CD4-positive, alpha-beta T cell treated with Interleukin-21 for 1 hour (primary cell): ENCODE results near the gene NRGN.

Source experiments
- DNase-seq: peaks from one replicate; pipeline ENCODE4 v3.0.0-alpha.2; 2020

Gene NRGN

DNA sequence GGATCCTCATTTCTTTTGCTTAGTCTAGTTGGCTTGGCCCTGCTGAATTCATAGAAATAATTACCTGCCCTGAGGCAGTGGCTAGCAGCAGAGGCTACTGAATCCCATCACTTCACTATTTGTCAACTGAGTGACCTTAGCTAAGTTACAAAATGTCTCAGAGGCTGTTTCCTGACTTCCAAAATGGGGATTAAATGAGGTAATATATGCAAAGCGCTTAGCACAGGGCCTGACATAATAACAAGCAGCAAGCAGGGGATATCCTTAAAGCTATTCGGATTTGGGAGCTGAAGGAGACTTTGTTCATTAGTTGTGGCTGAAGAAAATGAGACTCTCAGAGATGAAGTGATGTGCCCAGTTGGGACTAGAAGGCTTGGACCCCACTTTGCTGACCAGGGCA lies 2.8 kb downstream of the NRGN start:
- no peak for DNase-seq

DNA sequence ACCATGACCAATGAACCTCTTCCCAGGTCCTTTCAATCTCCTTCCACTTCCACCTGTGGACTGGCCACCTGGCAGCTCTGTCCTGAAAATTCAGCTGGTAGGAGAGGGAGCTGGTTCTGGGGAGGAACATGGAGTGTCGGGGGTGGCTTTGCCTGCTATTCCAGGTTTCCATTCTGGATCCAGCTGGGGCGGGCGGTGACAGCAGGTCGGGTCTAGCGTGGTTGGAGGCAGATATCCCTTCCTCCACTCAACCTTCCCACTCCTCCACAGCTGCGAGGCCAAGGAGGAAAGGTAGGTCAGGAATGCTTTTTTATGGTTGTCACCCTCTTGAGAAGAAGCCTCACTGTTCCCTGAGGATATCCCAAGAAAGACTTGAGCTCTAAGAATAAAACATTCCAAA lies 3.3 kb downstream of the NRGN start:
- no peak for DNase-seq

DNA sequence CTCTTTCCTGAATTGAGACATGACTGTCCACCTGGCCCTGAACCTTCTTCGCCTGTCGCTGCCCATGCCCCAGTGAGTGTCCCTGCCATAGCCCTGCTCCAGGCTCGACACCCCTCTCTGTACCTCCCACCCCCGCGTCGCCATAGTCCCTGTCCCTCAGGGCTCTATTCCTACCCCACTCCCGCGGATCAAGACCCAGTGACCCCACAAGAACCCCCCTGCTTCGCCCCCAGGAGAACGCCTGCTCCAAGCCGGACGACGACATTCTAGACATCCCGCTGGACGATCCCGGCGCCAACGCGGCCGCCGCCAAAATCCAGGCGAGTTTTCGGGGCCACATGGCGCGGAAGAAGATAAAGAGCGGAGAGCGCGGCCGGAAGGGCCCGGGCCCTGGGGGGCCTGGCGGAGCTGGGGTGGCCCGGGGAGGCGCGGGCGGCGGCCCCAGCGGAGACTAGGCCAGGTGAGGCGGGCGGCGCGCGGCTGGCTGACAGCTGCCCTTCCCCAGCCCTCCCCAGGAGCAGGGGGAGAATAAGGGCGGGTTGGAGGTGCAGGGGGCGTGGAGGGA lies 5.6 kb downstream of the NRGN start:
- DNase-seq: no peak

DNA sequence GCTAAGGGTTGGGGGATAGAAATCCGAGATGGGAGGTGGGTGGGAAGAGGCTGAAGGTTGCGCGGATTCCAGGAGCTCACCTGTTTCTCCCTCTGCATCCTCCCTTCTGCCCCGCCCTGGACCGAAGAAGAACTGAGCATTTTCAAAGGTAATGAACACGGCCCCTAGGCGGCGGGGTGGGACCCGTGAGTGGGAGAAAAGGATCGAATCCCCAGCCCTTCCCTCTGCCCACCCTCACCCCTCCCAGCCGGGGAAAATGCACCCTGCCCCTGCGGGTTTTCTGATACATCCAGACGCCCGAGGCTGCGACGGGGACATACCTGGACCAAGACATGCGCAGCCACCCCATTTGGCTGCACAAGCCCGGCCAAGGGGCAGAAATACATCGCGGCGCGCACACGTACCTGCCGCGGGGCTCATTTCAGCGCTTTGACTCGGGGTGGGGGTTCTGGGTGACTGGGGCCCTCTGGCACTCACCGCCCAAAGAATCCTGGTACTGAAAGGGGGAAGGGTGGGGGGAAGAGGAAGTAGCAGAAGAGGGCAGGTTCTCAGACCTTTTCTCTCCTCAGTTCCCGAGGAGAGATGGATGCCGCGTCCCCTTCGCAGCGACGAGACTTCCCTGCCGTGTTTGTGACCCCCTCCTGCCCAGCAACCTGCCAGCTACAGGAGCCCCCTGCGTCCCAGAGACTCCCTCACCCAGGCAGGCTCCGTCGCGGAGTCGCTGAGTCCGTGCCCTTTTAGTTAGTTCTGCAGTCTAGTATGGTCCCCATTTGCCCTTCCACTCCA lies 6.3 kb downstream of the NRGN start:
- peak; percentile 37 for DNase-seq

DNA sequence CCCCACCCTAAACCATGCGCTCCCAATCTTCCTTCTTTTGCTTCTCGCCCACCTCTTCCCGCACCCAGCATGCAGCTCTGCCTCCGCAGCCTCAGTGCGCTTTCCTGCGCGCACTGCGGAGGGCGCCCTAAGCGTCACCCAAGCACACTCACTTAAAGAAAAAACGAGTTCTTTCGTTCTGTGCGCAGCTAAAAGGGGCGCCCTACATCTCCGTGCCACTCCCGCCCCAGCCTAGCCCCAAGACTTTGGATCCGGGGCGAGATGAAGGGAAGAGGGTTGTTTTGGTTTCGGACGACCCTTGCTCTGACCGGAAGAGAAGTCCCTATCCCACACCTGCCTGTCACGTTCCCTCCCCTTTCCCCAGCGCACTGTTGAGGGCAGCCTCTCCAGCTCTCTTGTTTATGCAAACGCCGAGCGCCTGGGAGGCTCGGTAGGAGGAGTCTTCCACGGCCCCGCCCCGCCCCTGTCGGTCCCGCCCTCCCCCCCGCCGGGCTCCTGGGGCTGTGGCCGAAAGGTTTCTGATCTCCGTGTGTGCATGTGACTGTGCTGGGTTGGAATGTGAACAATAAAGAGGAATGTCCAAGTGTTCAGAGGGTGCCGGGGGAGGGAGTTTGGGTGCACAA lies 7.0 kb downstream of the NRGN start:
- peak; percentile 84 for DNase-seq

DNA sequence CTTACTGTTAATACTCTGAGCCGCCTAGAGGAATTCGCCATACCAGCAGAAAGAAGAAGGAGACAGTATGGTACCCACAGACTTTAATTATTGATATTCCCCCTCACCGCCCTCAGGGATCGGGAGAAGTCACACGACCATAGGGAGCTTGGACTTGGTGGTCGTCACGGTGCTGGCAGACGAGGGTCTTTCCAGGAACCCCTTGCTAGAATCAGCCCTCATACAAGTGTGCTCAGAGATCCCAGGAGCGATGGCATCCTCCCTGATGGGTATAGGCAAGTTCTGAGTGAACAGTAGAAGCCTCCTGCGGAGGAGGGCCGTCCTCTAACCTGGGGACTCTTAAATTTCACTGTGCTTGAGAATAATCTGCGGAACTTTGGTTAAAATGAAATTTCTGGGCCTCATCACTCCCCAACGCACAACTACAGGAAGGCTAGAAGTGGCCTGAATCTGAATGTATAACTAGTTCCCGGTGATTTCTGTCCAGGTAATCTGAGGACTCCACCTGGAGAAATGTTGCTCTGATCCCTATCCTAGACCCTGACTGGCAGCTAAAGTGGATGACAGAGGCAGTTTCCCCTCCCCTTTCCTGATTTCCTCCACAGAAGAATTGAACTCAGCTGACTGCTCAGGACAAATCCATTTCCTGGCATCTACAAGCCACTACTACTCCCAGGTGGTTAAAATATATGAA lies 7.8 kb downstream of the NRGN start:
- no peak for DNase-seq

DNA sequence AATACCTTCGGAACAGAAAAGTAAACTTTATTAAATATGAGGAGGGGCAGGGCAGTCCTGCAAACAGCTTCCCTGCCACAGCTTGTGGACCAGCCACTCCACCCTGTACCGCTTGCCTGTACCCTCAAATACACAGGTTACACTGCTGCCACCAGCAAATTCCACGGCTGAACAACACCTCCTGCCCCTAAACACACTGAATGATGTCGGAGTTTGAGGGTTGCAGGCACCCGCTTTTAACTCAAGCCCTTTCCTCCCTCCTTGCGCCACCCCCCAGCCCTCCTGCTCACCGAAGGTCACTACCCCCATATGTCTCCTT lies 8.3 kb downstream of the NRGN start:
- DNase-seq: no peak

DNA sequence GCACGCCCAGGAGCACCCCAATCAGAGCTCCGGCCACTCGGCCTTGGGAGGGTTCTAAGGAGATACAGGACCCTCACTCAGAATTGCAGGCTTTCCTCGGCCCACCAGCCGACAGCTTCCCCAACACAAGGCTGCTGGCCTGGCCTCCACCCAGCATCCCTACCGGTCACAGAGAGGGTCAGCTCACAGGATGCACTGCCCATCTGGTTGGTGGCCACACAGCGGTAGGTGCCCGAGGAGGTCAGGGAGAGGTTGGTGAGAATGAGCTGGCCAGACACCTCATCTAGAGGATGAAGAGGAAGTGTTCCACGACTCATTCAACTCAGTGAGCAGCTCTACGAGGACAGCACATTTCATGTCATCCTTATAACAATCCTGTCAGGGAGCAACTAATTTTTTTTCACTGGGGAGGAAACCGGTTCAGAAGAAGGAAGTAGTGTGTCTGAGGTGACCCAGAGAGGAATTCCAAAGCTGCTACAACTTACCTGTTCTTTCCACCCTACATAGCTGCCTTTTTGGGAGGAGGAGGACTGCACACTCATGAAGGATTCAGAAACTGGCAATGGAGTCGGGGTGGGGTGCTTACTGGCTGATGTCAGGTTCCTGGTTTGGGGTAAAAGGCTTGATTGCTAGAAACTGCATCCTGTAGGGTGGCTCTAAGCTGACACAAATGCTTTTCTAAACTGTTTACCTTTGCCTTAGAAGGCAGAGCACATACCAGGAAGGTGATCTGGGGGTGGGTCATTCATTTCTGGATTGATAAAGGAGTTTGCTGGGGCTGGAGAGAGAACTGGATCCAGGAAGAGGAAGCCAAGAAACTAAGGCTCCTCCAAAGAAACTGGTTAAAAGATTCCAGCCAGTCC lies 9.0 kb downstream of the NRGN start:
- DNase-seq: no peak

DNA sequence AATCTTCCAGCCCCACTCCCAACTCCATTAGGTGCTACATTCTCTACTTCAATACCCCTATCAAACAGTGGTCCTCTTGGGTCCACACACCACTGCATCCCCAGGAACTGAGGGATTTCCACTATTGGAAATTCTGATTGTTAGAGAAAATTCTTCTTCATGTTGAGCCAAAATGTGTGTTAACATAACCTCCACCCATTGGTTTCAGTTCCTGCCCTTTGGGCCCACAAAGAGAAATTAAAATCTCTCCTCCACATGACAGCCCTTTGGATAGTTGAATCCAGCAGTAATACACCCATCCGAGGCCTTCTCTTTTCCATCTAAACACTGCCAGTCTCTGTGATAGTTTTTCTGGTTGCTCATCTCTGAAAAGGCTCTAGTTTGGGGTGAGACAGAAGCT lies 10.2 kb downstream of the NRGN start:
- DNase-seq: no peak

DNA sequence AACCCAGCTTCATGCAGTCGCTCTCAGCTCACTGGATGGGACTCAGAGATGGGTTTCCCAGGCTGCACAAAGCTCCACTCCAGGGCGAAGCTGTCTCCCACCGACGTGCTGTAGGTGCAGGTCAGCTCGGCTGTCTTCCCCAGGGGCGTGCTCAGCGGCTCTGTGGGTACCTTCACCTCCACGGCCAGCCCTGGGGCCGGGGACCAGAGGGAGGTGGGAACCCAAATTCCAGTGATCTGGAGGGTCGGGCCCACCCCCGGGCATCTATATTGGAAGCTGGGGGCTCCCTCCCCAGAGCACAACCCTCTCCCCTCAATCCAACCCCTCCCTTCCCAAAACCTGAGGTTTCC lies 11.6 kb downstream of the NRGN start:
- no peak for DNase-seq

DNA sequence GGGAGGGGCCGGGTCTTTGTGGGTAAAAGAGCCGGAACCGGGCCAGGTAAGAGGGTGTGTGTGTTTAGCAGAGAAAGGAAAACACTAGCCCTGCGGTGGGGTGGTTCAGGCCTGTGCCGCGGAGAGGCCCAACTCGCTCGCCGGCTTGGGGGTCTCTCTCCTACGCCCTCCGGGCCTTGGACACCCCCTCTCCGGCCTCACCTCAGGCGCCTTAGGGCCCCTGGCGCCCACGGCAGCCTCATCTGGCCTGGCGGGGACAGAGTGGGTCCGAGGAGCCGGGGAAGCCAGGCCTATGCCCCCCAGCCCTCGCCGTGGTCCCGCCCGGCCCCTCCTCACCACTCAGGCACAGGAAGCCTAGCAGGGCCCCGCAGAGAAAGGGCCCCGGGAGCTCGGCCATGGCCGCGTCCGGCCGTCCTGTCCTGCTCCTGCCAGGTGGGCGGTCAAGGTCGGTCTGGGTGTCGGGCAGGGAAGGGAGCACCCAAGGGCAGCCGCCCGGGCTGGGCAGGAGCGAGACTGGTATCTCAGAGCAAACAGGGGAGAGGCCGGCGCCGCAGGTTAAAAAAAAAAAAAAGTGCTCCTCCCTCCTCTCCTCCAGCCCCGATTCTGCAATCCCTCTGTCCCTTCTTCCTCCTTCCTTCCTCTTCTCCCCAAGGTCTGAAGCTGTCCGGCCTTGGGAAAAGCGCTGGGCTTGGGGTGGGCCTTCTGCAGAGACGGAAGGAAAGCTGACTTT lies 12.2 kb downstream of the NRGN start, which contains the start of gene VSIG2:
TSS of gene VSIG2 (minus strand) at position 515 of the 730 bp plus-strand sequence. CDS start at position 397, 118 bp downstream.
- no peak for DNase-seq

DNA sequence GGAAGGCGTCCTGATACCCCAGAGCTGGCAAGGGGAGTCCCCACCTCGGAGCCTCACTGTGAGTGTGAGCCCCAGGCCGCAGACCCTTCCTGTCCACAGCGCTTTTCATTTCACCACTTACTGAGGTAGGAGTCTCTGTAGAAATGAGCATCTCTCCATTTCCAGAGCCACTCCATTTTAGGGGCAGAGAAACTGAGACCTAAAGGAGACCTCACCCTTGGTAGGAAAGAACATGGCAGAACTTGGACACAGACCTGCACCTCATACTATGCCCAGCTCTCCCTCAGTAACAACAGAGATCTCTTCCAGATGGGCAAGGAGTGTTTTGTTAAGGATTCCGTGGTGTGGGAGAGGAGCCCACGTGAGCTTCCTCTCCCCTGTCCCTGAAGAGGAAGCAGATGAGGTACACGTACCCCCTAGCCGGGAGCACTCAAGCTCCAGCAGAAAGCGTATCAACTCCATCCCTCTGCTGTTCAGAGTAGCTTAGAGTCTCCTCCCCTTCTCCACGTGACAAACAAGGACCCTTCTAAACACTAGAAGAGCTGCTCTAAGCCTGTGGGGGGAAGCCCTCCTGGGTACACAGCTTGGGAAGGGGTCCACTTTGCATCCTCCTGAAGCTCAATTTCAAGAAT lies 12.8 kb downstream of the NRGN start:
- no peak for DNase-seq

DNA sequence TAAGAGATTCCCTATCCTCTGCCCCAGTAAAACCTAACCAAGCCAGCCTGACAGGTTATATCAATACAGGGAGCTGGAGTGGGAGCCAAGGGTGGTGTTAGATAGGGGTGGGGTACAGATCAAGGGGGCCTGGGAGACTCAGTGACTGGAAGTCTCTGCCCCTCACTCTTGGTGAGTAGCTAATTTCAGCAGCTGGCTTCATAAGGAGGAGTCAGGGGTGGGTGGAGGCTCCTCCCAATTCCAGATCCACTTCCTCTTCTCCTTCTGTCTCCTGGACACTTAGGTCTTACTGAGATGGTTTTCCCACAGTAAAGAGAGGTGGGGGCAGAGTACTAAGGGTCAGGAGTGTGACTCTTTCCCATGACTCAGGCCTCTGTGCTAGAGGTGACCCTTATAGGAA lies 13.5 kb downstream of the NRGN start:
- no peak for DNase-seq

DNA sequence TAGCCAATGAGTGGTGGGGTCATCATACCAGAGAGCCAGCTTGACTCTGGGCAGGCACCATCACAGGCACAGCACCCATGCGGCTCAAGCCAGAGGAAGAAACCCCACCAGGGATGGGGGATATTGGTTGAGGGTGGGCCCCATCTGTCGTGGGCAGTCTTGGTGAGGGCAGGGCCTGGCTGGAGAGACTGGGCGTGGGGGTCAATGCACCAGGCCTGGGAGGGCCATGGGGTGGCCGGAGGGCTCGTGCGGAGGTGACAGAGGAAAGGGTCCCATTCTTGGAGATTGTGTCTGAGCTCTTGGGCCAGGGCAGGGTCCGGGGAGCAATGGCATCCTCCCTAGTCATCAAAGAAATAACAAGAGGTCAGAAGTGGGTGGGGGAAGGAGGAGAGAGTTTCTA lies 13.9 kb downstream of the NRGN start:
- DNase-seq: no peak

DNA sequence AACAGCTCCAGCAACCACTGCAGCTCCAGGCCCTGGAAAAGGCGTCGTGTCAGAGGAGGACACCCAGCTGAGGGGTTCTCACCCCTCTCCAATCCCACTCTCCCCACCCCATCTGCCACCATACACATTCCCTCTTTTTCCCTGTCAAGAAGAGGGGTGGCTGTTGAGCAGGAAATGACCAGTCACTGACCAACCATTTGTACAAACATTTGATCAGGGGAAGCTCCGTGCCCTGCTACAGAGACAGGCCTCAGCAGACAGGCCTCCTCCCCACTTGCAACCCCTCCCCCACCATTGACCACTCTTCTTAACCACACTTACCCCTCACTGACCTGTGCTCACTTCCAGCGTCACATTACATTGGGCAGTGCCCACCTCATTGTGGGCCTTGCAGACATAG lies 14.6 kb downstream of the NRGN start:
- no peak for DNase-seq

DNA sequence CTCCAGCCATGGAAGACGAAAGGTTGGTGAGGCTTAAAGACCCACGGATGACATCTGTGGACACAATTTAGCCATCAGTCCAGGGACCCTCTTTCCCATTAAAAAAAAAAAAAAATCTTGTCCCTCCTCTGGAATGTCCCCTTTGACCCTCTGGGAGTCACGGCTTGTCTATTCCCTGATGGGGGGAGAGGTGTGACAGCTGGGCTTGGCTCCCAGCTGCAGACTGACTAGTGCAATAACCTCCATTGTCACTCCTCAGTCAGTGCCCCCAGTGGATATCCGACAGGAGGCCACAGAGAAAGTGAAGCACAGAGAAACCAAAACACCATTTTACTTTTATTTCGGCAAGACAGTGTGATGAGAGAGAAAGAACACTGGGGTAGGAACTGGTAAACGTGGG lies 15.0 kb downstream of the NRGN start:
- DNase-seq: no peak

DNA sequence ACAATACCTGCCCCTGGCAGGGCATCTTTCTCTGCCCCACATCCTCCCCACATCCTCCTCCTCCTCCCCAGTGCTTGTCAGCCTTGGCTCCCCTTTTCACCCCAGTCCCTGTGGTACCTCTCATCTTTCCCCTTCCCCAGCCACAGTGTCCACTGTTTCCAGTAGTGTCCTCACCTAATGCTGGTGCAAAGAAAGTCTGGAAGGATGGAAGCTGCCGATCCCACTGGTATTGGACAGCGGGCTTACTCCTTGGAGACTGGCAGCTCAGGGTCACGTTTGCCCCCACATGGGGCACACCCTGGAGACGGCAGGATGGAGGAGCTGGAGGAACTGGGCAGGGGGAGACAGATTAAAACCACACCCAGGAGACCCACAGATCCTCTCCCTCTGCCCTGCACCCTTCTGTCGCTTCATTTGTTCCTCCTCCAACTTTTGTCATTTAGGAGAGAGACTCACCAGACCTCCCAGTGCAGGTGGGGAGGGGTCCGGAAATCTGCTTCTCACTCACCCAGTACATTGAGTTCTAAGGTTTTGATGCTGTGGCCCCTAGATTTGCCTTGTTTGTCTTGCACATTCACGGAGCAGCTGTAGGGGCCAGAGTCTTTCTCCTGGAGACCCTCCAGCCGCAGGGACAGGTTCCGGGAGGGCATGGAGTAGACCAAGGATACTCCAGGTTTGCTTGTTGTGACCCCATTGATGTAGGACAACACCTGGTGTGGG lies 16.5 kb downstream of the NRGN start:
- no peak for DNase-seq

DNA sequence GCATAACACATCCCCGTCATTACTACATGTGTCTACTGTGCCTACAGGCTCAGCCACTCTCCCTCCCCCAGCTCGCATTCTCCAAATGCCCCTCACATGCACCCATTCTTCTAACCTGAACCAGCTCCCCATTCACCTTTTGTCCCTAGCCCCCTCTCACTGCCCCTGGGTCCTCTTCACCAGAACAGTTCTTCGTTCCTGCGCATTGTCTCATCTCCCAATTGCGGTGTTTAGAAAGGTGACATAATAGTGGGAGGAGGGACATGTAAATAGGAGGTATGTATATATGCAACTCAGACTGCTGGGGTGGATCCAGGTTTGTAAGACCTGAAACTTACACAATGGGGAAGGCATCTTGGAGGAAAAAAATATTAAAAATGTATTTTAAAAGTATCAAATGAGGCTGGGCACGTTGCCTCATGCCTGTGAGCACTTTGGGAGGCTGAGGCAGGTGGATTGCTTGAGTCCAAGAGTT lies 17.0 kb downstream of the NRGN start:
- no peak for DNase-seq

DNA sequence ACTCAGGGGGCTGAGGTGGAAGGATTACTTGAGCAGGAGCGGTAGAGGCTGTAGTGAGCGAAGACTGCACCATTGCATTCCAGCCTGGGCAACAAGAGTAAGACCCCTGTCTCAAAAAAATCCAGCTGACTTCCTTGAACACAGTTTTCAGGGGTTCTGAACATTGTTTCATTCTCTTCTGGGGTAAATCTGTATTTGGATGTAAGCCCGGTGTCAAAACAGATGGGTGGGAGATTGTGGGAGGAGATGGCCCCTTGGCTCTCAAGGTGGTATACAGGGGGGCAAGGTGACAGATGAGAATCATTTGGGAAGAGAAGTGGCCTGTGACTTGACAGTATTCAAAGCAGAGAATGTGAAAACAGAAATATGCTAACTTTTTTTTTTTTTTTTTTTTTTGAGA lies 17.6 kb downstream of the NRGN start:
- DNase-seq: no peak

DNA sequence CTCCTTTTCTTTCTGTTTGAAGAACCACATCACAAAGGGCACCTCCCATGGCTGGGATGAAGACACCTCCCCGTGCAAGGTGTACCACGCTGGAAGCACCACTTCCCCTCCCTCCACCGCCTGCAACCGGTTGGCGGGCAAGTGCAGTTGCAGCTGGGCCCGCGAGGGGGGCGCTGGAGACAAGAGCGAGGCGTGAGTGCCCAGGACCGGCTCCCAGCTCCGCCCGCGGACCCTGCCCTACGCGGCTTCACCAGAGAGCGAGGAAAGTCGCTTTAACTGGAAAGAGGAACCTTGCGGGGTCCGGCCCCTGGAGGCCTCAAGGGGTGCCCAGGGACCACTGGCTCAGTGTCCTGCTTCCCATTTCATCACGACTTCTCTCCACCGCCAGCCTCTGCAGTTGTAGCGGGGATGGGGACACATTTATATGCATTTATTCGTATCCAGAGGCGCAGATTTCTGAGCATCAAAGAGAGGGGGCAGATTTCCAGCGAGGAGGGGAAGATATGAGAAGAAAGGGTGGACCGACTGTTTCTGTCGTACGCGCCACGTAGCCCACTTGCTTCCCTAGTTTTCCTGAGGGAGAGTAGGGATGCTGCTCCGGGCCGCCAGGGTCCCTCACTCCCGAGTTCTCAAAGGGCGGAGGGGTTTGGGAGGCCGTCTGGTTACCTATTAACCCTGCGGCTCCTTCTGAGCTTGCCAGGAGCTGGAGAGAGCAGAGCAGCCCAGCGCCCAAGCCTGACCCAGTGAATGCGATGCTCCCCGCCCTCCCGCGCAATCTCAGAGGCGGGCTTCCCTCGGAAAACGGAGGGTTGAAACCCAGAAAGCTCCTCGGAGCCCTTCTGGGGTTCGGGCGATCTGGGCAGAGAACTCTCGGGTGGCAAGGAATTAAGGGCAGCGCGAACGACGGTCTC lies 18.9 kb downstream of the NRGN start:
- peak; percentile 68 for DNase-seq
